NOMO-1 treated with DMSO at 0.1 percent for 48 hours (cell line): ENCODE data around the gene ZKSCAN5.

ENCODE experiments used
- DNase-seq: peaks from one replicate; lab custom pipeline; 2025; ENCODE audit not compliant: unreplicated experiment; lab: John Stamatoyannopoulos, UW

Gene ZKSCAN5

DNA sequence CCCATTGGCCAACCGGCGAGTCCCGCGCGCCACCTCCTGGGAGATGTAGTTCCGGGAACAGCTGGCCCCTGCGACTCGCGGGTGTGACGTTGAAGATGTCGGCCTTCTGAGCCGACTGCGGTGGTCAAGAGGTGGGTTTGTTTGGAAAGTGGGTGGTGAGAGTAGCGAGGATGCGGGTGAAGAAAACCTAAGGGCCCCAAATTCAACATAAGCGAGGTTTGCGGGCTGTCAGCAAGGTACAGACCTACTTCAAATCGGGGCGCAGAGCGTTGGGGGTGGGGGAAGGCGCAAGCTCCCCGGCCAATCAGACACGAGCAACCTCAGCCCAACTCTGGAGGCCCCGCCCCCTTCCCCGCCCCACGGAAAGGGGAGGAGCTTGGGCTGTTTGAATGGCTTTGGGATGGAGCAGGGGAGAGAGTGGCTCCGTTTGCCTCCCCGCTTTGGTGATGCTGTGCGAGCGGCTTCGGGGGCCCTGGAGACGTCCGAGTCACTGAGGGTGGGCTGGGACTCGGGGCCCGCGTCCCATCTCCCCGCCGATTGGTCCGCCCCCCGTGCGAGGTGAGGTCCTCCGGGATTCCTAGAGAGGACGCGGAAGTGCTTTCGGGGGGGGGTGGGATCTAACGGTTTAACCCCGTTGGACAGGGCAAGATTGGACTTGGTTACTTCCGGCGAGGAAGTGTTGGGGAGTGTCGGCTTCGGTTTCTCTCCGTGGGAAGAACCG is at the start of gene ZKSCAN5:
Gene ZKSCAN5 (plus strand): TSS at position 60 of the 721 bp plus-strand sequence. CDS start 1,383 bp downstream, outside the sequence.
- peak; percentile 98 for DNase-seq

DNA sequence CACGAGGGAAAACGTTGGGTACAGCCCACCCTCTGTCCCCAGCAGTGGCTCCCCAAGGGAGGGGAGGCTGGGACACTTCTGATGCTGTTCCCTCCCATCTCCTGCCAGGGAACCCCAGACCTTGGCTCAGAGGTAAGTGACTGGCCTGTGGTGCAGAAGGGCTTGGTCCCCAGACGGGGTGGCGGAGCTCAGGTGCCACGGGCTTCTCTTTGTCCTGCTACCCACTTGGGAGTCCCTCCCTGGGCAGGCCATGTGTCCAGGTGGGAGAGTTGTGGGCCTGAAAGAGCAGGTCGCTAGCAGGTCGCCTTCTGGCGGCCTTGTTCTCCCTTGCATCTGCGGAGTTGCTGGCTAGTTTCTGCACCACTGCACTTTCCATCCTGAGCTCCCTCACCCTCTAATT is 48.6 kb upstream of the ZKSCAN5 start:
- DNase-seq, result no peak

DNA sequence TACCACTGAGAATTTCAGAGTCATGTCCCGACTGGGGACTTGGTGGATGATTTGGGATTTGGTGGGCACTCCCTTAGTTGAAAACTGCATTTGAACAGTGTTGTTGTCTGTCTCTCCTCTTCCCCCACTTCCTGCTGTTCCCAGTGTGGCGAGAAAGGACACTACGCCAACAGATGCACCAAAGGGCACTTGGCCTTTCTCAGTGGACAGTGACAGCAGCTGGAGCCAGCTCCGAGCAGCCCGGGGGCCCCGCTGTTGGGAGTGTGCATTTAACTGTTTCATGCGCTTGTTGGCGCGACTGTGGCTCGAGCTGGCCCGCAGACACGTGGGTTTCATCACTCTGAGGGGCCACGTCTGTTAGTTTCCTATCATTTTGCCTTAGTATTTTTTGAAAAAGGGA is 48.2 kb upstream of the ZKSCAN5 start:
- no peak for DNase-seq

DNA sequence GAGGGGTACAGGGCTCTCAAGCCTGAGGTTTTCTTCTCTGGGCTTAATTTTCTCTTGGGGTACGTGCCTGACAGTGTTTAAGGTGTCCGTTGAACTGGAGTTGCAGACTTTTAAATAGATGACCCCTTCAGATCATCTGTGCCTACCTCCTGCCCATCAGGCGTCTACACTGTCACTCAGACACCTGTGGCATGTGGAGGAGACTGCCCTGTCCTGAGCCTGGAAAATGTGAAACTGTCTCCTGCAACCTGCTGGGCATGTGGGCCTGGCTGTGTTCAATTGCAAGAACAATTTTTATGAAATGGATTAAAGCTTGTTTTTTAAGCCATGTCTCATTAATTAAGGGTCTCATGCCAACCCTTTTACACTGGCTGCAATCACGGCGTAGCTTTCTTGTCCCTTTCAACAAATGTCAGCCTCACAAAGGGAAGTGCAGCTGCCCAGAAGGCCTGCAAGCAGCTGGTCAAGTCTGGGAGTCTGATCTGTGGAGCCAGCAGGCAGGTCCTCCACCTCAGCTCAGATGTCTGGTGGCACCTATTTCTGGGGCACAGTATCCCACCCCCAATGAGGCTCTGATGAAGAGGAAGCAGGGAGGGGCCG is 47.3 kb upstream of the ZKSCAN5 start:
- no peak for DNase-seq

DNA sequence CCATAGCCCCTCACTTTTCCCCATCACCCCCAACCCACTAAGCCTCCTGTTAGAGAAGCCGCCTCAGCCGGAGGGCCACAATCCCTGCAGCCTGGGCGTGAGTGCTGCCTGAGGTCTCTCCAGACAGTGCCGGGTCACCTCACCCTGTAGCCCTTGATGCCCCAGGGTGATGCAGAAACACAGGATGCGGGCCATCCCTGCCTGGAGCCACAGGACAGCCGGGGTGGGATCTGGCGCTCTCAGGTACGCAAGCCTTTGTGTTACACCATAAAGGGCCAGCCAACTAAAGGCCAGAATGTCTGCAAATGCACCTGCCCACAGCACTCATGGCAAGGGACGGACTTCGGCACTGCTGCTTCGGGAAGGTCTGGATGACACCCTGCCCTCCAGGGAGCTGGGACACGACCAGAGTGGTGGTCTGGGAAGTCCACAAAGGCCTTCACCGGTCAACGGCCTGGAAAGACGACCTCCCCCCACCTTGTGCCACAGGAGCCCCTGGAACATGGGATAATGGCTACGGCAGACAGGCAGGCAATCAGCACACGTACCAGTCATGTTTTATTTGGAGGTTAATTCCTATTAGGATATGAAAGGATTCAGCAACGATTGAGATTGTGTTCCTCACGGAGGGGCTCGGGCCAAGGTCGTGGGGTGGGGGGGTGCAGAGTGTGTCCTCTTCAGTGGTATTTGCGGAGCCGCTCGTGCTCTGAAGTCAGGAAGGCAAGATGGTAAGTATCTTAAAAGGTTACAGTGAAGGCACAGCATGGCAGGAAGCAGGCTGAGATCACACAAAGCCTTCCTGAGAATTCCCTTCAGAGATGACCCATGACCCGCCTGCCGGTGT is 46.6 kb upstream of the ZKSCAN5 start:
- DNase-seq, result no peak

DNA sequence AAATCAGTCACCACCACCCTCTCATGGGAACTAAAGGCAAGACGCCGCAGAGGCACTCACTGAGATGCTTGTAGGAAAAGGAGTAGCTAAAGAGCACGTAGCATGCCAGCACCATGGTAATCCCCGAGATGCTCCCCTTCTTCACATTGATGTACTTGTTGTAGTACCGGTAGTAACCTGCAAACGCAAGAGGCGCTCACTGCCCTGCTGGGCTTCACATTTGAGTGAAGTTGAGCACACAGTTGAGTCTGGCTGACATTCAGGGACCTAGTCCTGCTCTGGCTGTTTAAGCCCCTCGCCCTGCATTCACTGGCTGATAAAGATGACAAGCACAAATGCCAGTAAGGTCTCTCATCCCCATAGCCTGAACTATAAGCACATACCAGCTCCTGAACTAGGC is 45.4 kb upstream of the ZKSCAN5 start:
- DNase-seq, result no peak

DNA sequence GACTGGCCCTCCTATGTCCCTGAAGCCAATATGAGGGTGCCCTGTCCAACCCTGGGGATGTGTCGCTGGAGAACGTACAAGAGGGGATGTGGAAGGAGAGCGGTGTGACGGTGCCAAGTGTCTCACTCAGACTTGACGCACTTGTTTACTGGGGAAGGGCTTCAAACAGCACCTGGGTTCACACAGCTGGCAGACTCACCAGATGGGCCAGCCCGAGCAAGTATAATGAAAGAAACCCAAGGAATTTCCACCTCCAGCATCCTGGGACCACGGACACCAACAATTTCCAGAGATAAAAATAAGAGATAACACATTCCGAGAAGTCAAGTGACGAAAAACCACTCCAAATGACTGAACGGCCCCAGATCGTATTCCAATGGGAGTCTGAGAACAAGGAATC is 43.8 kb upstream of the ZKSCAN5 start:
- no peak for DNase-seq

DNA sequence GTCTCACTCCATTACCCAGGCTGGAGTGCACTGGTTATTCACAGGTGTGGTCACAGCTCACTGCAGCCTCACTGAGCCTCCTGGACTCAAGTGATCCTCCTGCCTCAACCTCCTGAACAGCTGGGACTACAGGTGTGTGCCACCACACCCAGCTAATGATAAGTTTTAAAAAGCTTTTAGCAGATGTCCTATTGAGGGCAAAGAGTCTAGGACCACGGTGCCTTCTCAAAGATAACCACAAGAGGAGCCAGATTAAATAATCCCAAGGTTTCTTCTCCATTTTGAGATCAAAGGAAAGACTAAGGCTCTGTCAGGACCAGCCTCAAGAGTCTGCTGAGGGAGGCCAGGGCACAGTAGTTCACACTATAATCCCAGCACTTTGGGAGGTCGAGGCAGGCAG is 43.2 kb upstream of the ZKSCAN5 start:
- no peak for DNase-seq

DNA sequence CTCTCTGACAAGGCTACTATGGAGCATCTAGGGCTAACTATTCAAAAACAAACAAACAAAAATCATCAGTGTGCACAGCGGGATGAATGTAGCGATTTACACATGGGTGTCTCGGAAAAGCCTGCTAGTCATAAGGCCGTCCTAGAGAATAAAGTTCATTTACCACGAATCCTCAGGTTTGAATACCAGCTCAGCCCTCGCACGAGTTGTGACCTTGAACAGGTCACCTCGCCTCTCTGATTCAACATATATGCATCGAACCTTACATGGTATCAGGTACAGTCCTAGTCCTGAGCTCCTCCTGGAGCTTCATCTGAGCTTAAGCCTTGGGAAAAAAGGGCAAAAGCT is 39.1 kb upstream of the ZKSCAN5 start:
- no peak for DNase-seq

DNA sequence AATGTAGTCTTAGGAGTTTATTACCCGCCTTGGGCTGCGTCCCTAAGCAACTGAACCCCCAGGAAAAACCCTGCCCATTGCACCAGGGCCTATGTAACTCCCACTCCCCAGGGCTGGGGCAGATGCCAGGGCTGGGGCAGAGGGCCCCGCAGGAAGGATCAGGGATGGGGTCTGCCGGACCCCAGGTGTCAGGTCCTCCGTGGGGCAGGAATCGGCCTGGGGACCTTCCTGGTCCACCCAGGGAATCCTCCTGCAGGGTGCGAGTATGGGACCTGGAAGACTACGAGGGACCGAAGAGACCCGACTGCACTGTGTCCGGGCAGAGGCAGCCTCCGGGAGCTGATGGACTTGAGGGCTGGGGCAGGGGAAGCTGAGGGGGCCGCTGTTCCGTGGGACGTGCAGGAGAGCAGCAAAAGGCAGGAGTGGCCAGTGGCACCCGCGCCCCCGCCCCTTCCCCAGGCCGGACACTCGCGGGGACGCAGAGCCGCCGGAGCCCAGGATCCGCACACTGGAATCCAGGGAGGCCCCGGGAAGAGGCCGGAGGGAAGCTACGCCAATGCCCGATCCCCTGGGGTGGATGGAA is 36.0 kb upstream of the ZKSCAN5 start:
- no peak for DNase-seq

DNA sequence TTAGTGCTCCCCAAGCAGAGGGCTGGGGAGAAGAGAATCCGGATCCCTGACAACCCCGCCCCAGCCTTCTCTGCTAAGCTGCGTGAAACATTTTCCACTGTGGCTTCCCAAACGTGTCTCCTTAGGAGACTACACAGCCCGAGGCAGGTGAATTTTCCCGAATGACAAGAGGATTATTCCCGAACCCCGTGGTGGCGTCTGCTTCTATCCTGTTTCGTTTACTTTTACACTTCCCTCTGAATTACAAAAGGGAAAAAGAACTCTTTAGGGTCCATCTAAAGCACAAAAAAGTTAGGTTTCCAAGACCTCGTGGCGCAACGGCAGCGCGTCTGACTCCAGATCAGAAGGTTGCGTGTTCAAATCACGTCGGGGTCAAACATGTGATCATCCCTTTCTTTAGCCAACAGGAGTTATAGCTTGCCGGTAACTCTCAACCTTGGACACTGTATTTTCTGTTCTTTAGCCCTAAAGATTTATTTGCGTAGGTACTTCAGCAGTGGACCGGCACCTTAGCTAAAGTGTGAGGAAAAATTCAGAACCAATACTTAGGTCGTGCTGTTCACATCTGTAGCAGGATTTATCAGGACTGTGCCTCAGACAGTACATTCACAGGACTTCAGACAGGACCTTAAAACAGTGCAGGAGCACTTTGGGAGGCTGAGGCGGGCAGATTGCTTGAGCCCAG is 34.9 kb upstream of the ZKSCAN5 start:
- DNase-seq, result no peak

DNA sequence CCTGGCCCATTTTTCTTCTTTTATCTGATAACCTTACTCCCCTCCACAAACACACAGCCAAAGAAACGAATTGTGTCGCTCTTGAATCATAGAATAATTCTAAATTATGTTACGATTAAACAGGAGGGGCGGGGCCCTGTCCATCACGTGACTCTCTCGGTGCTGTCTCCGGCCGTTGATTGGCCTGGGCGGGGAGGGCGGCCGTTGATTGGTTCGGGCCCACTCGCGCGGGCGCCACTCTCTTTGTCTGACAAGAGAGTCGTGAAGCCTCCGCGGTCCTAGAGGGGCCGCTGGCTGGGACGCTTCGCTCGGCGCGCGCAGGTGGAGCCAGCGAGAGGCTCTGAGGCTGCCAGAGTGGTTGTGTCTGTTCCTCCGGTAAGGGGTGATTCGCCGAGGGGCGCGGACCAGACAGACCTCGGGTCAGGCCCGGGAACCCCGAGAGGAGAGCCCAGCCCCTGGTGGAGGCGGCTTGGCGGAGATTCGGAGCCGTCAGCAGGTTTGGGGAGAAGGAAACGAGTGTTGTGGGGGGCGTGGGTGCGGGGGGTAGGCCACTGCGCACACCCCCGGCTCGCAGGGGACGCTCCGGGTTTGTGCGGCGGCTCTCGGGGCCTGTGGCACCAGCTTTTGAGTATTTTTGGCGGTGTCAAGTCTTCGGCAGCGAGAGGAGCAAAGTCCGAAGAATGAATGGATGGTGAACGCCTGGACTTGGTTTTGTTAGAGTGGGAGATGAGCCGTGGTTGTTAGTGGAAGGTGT is 31.7 kb upstream of the ZKSCAN5 start, which contains the start of gene ZNF789:
Gene ZNF789 (plus strand): TSS at position 330 of the 754 bp plus-strand sequence. CDS start 3,567 bp downstream, outside the sequence.
- DNase-seq, result peak; percentile 99

DNA sequence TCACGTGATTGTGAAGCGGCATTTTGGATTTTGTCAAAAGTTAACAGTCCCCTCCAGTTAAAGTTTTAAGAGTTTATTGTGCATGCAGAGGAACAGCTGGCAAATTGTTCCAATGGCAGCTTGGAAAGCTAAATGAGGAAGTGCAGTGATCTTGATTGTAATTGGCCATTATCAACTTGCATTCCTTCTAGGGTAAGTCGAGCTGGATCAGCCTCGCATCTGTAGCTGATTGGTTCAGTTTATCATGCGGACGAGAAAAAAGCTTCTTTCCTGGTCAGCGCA is 31.2 kb upstream of the ZKSCAN5 start:
- peak; percentile 95 for DNase-seq

DNA sequence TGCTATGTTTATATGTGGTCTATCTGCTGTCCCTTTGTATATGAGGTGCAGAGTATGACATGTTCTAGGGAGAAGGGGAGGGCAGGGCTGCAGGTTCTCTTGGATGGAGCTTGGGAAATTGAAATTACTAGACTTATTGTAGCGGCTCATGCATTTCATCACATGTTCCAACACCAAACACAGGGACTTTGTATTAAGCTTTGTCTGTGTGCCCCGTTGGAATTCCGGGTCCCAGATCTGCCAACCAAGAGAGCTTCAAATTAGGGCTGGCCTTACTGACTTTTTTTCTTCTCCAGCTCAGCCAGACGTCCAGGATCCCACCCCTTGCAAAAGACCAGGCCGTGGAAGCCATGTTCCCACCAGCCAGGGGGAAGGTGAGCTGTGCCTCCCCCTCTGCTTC is 28.4 kb upstream of the ZKSCAN5 start:
- no peak for DNase-seq

DNA sequence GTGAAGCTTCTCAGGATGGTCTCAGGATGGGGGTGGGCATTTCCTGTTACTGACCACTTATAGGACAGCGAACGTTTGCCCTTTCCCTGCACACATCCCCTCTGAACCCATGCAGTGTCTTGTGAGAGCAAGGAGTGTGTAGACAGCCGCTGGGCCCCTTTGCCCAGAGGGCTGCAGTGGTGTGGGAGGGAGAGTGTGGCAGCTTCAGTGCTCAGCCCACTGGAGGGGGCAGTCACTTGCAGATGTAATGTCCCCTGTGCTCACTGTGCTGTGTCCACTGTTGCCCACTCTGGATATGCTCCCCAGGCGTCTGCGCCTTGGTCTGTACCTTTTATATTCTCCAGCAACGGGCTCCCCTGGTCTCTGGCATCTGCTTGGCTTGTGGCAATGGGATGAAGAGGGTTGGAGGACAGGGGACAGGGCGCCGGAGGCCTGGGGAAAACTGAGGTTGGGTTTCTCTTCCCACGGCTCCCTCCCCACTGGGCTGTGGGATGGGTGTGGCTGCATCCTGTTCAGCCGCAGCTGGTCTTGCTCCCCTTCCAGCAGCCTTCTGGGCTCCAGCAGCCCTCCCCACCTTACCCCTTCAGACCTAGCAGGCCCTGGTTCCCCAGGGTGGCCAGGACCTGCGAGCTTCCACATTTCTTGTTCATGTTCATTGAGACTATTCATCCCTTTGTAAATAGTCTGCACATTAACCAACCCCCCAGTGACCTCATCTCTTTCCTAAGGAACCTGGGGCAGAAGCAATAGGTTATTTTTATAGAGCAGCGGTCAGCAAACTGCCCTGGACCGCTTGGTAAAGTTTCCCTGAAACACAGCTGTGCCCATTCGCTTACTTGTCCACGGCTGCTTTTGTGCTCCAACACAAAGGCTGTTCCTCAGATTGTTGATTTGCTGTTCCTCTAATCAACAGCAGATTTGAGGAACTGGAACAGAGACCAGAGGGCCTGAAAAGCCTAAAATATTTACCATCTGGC is 25.7 kb upstream of the ZKSCAN5 start:
- no peak for DNase-seq

DNA sequence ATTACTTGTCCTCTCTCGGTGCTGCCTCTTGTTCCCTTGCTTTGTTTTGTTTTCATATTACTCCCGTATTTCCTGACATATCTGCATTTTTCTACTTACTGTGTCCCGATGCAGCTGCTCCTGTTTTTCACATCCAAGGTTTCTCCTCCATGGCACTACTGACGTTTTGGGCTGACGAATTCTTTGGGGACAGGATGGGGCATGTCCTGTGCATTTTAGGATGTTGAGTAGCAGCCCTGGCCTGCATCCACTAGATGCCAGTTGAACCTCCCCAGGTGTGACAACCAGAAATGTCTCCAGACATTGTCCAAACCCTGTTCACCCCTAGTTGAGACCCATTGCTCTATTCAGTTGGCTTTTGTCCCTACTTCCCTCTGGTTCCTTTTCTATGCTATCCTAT is 19.4 kb upstream of the ZKSCAN5 start:
- no peak for DNase-seq

DNA sequence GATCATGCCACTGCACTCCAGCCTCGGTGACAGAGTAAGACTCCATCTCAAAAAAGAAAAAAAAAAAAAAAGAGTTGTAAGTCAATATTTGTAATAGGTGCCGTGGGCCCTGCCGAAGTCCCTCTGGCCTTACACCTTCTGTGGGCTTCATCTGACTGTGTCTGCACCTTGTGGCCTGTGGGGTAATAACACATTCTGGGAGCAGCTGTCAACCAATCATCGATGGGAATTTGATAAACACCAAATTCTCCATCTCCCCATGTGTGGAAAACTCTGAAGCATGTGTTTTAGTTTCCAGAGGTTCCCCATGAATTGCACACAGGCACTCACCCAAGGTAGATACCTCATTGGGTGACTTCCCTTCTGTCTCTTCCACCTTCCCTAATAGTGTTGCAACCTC is 15.2 kb upstream of the ZKSCAN5 start:
- DNase-seq, result no peak

DNA sequence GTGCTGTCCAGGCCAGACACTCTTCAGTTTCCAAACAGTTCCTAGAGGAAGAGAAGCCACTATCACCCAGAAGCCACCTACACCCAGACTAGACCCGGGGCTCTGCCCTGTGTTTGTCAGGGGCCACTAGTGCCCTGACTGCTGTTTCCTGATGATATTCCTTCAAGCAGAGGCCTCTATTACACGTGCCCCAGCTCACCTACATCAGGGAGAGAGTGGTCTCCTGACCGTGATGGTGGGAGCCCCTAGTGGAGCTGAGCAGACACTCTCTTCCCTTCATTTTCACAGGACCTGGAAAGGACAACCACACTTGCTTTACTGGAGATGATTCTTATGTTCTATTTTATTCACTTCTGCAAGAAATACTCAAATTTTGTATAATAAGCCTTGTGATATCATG is 13.6 kb upstream of the ZKSCAN5 start:
- DNase-seq, result no peak

DNA sequence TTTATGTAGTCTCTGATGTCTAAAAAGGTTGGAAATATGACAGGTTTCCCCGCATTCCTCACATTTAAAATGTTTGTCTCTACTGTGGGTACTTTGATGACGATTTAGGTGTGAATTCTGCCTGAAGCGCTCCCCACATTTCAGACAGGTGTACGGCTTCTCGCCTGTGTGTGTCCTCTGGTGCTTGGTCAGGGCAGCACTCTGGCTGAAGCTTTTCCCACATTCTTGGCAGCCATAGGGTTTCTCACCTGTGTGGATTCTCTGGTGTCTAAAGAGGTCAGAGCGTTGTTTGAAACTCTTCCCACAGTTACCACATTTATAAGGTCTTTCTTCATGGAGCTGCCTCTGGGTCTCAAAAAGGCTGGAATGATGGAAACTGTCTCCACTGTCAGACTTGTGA is 10.6 kb upstream of the ZKSCAN5 start:
- DNase-seq, result no peak
